ENCODE results near the gene NCBP2.

Gene NCBP2

DNA sequence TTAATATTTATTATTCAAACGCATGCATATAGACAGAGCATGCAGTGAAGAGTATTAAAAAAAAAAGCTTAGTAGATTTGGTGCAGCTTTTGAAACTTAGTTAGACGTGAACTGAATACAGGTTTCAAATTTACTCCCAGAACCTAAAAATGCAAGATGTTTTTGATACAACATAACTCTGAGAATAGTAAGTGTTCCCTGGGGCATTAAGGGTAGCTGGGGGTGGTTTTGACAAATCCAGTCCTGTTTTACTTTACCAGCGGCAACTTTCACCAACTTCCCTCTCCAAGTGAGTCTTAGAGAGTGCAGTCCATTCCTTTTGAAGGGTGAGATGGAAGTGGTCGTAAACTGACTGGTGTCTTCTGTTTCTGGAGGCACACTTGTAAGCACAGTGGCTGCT is 11.2 kb downstream of the NCBP2 start:
- TF ChIP-seq ESRRG (CRISPR knock-in tag; IDR thresholded peaks at IDR 0.05), result no peak
- no peak for TF ChIP-seq ZNF70 (CRISPR knock-in tag; IDR thresholded peaks at IDR 0.05)
- no peak for TF ChIP-seq SNAI2 (CRISPR knock-in tag; IDR thresholded peaks at IDR 0.05)
- TF ChIP-seq ZNF565 (CRISPR knock-in tag; conservative IDR thresholded peaks at IDR 0.05; ENCODE audit: low read depth), result no peak
- TF ChIP-seq, protein P1, sequence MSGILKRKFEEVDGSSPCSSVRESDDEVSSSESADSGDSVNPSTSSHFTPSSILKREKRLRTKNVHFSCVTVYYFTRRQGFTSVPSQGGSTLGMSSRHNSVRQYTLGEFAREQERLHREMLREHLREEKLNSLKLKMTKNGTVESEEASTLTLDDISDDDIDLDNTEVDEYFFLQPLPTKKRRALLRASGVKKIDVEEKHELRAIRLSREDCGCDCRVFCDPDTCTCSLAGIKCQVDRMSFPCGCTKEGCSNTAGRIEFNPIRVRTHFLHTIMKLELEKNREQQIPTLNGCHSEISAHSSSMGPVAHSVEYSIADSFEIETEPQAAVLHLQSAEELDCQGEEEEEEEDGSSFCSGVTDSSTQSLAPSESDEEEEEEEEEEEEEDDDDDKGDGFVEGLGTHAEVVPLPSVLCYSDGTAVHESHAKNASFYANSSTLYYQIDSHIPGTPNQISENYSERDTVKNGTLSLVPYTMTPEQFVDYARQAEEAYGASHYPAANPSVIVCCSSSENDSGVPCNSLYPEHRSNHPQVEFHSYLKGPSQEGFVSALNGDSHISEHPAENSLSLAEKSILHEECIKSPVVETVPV (CRISPR knock-in tag; IDR thresholded peaks at IDR 0.05), result no peak
- TF ChIP-seq ZFP30 (CRISPR knock-in tag; IDR thresholded peaks at IDR 0.05), result no peak
- ATAC-seq, result no peak

DNA sequence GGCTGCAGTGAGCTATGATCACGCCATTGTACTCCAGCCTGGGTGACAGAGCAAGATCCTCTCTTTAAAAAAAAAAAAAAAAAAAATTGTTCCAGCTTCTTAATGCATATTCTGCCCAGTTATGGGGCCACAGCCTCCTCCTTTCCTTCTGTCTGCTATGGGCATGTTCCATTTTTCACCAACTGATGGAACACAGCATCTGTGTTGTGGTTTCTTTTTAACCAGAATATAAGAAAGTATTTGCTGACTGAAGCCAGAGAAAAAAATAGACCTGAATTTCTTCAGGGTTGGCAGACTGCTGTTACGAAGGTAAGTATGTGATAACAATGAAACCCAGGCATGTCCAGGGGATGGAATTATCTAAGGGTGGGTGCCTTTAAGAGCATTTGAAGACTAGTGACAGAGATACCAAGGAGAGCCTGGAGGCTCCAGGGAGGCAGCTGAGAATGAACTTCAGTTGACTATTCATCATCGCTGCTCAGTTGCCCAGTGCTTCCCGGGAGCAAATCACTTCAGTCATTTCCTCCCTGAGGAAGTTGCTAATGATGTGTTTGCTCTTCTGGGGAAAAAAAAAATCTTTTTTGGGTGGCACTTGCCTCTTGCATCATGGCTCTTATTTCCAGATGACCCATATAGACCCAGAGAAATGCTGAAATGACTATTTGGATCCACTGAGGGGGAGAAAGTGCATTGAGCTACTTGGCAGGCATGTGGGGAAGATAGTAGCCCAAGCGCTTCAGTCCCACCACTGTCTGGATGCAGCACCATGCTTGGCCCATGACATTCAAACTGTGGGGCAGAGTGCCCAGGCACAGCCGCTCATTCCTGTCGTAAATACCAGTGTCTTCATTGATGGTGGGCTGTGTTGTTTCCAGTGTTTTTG is 14.5 kb downstream of the NCBP2 start:
- no peak for ATAC-seq
- TF ChIP-seq, protein P2, sequence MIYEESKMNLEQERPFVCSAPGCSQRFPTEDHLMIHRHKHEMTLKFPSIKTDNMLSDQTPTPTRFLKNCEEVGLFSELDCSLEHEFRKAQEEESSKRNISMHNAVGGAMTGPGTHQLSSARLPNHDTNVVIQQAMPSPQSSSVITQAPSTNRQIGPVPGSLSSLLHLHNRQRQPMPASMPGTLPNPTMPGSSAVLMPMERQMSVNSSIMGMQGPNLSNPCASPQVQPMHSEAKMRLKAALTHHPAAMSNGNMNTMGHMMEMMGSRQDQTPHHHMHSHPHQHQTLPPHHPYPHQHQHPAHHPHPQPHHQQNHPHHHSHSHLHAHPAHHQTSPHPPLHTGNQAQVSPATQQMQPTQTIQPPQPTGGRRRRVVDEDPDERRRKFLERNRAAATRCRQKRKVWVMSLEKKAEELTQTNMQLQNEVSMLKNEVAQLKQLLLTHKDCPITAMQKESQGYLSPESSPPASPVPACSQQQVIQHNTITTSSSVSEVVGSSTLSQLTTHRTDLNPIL (CRISPR knock-in tag; IDR thresholded peaks at IDR 0.05; ENCODE audit: low read depth), result no peak
- TF ChIP-seq ZNF565 (CRISPR knock-in tag; conservative IDR thresholded peaks at IDR 0.05; ENCODE audit: low read depth) (no peak), GLIS3 (CRISPR knock-in tag; IDR thresholded peaks at IDR 0.05) (no peak), CSDC2 (CRISPR knock-in tag; IDR thresholded peaks at IDR 0.05) (no peak), ZNF70 (CRISPR knock-in tag; IDR thresholded peaks at IDR 0.05) (no peak), SNAI2 (CRISPR knock-in tag; IDR thresholded peaks at IDR 0.05) (no peak), ARNTL (CRISPR knock-in tag; IDR thresholded peaks at IDR 0.05; ENCODE audit: borderline replicate concordance, low read depth) (no peak), OSR1 (CRISPR knock-in tag; IDR thresholded peaks at IDR 0.05) (no peak), ZNF8 (CRISPR knock-in tag; IDR thresholded peaks at IDR 0.05) (no peak), TOX (CRISPR knock-in tag; IDR thresholded peaks at IDR 0.05; ENCODE audit: borderline replicate concordance) (no peak), ZFP30 (CRISPR knock-in tag; IDR thresholded peaks at IDR 0.05) (no peak), RARB (CRISPR knock-in tag; IDR thresholded peaks at IDR 0.05) (no peak), ZFP3 (CRISPR knock-in tag; IDR thresholded peaks at IDR 0.05) (no peak)
- TF ChIP-seq, protein P3, sequence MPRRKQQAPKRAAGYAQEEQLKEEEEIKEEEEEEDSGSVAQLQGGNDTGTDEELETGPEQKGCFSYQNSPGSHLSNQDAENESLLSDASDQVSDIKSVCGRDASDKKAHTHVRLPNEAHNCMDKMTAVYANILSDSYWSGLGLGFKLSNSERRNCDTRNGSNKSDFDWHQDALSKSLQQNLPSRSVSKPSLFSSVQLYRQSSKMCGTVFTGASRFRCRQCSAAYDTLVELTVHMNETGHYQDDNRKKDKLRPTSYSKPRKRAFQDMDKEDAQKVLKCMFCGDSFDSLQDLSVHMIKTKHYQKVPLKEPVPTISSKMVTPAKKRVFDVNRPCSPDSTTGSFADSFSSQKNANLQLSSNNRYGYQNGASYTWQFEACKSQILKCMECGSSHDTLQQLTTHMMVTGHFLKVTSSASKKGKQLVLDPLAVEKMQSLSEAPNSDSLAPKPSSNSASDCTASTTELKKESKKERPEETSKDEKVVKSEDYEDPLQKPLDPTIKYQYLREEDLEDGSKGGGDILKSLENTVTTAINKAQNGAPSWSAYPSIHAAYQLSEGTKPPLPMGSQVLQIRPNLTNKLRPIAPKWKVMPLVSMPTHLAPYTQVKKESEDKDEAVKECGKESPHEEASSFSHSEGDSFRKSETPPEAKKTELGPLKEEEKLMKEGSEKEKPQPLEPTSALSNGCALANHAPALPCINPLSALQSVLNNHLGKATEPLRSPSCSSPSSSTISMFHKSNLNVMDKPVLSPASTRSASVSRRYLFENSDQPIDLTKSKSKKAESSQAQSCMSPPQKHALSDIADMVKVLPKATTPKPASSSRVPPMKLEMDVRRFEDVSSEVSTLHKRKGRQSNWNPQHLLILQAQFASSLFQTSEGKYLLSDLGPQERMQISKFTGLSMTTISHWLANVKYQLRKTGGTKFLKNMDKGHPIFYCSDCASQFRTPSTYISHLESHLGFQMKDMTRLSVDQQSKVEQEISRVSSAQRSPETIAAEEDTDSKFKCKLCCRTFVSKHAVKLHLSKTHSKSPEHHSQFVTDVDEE (CRISPR knock-in tag; IDR thresholded peaks at IDR 0.05), result no peak

DNA sequence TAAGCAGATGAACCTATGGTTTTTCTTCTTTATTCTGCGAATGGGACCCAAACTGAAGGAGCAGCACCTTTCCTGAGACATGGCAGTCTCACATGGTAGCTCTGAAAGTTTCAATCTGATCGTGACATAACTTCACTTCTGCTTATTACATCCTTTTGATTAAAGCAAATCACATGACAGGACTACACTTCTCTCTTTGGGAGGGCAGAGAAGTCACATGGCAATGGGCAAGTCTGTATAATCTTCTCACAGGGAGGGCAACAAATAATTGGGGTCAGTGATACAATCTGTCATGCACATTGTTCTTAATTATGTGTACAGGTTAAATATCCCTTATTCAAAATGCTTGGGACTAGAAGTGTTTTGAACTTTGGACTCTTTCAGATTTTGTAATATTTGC is 21.6 kb downstream of the NCBP2 start:
- ATAC-seq, result no peak
- no peak for TF ChIP-seq CSDC2 (CRISPR knock-in tag; IDR thresholded peaks at IDR 0.05)
- no peak for TF ChIP-seq RARB (CRISPR knock-in tag; IDR thresholded peaks at IDR 0.05)
- TF ChIP-seq ARNTL (CRISPR knock-in tag; IDR thresholded peaks at IDR 0.05; ENCODE audit: borderline replicate concordance, low read depth), result no peak
- TF ChIP-seq ZNF70 (CRISPR knock-in tag; IDR thresholded peaks at IDR 0.05), result no peak
- TF ChIP-seq ZC3H10 (CRISPR knock-in tag; IDR thresholded peaks at IDR 0.05), result no peak
- no peak for TF ChIP-seq ISL1 (CRISPR knock-in tag; IDR thresholded peaks at IDR 0.05)
- no peak for TF ChIP-seq SNAI2 (CRISPR knock-in tag; IDR thresholded peaks at IDR 0.05)
- TF ChIP-seq OSR1 (CRISPR knock-in tag; IDR thresholded peaks at IDR 0.05), result no peak
- TF ChIP-seq BACH2 (CRISPR knock-in tag; IDR thresholded peaks at IDR 0.05; ENCODE audit: borderline replicate concordance), result no peak
- TF ChIP-seq, protein P1 (CRISPR knock-in tag; IDR thresholded peaks at IDR 0.05), result no peak
- TF ChIP-seq GLIS3 (CRISPR knock-in tag; IDR thresholded peaks at IDR 0.05), result no peak
- TF ChIP-seq, protein P2 (CRISPR knock-in tag; IDR thresholded peaks at IDR 0.05; ENCODE audit: low read depth), result no peak
- TF ChIP-seq, protein P4, sequence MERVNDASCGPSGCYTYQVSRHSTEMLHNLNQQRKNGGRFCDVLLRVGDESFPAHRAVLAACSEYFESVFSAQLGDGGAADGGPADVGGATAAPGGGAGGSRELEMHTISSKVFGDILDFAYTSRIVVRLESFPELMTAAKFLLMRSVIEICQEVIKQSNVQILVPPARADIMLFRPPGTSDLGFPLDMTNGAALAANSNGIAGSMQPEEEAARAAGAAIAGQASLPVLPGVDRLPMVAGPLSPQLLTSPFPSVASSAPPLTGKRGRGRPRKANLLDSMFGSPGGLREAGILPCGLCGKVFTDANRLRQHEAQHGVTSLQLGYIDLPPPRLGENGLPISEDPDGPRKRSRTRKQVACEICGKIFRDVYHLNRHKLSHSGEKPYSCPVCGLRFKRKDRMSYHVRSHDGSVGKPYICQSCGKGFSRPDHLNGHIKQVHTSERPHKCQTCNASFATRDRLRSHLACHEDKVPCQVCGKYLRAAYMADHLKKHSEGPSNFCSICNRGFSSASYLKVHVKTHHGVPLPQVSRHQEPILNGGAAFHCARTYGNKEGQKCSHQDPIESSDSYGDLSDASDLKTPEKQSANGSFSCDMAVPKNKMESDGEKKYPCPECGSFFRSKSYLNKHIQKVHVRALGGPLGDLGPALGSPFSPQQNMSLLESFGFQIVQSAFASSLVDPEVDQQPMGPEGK (CRISPR knock-in tag; IDR thresholded peaks at IDR 0.05; ENCODE audit: borderline replicate concordance), result no peak
- no peak for TF ChIP-seq ESRRG (CRISPR knock-in tag; IDR thresholded peaks at IDR 0.05)
